Activated CD4-positive, alpha-beta T cell treated with anti-CD3 and anti-CD28 coated beads for 4 hours (primary cell): Measurements from ENCODE around the gene RYR3.

Experiments
- DNase-seq, 2 donors: peaks; one replicate each; pipeline ENCODE4 v3.0.0-alpha.2; 2020

The RYR3 gene

DNA sequence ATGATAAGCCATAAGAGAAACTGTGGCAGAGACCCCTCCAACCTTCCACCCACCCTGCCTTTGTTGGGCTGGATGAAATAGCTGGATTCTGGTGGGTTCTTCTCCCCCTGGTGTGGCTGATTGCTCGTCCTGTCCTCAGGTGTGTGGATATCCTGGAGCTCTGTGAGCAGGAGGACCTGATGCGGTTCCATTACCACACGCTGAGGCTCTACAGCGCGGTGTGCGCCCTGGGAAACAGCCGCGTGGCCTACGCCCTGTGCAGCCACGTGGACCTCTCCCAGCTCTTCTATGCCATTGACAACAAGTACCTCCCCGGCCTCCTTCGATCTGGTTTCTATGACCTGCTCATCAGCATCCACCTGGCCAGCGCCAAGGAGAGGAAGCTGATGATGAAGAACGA is 351.2 kb downstream of the RYR3 start:
- DNase-seq: no peak

DNA sequence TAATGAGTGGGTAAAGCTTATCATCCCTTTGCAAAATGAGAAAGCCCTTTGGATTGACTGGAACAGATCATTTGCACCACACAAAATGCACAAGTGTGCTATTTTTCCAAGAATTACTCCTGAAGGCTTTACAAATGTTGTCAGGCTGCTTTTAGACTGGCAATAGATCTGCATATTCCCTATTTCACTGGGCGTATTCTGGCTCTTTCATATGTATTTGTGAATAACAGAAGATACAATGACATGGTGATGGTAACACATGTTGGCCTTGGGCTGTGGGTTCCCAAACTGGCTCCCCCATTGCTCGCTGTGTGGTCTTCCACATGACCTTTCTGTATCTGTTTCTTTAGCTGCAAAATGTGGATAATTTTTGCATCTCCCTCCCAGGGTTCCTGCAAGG is 354.2 kb downstream of the RYR3 start:
- no peak for DNase-seq

DNA sequence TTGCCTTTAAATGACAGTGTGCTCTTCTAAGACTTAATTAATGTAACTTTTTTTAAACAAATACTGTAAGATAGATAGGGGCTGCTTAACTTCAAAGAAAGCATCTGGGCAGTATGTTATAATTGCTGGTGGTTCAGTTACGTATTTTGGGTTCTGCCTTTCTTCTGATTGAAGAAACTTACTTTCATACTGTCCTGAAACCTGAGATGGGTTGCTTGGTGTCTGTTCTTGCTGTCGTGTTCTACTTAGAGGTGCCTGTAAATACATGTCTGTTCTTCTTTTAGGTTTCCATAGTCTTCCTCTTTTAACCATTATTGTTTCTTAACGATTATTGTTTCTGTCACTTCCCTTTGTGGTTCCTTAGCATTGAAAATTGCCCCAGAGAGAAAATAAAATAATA is 359.8 kb downstream of the RYR3 start:
- DNase-seq: no peak

DNA sequence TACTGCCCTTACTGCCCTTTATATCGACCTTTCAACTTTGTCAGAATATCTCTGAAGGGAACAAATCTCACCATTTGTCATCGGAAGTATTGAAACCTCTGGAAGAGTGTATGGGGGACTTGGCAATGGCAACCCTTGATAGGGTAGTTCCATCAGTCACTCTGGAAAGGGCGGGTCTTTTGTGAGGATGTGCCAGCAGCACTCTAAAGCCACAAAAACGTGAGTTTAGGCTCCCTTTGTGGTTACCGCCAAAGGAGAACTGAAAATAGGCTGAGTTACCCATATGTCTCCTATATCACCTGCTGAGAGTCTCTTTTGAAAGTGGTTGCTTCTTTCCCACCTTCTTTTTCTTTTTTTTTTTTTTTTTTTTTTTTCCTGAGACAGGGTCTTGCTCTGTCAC is 360.7 kb downstream of the RYR3 start:
- no peak for DNase-seq

DNA sequence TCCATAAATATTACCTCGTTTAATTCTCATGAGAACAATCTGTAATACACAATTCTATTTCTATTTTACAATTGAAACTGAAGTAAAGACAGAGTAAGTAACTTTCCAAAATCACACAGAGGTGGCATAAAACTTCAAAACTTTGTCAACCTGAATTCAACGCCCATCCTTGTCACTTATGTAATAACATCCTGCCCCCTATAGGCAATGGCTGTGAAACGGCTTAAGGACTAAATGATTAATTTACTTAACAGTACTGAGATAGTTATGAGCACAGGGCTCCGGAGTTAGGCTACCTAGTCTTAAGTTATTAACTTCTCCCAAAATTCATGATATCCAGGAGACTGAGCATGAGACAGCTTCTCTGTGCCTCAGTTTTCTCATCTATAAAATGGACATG is 364.5 kb downstream of the RYR3 start:
- no peak for DNase-seq

DNA sequence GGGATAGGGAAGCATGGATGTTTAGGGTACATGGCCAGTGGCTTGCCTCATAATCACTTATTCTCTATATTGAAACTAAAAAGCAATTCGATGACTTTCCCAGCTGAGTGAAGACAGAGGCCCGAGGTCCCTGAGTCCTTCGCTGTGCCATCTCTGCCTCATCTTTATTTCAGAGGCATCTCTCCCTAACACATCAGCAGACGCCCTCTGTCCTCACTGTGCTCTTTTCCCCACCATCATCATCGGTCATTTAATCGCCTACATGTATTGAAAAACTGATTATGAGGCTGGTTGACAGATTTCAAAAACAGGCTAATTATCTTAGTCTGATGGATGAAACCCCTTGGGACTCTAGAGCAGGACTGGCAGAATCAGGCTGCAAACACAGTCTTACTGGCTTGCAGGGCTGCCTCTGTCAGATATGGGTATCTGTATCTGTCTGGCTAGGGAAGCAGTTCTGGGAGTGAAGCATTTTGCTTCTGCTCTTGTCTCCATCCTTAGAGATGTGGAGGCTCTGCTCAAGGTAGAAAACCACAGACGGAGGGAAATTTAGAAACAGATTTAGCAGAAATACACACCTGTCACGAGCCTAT is 366.6 kb downstream of the RYR3 start:
- DNase-seq: no peak

DNA sequence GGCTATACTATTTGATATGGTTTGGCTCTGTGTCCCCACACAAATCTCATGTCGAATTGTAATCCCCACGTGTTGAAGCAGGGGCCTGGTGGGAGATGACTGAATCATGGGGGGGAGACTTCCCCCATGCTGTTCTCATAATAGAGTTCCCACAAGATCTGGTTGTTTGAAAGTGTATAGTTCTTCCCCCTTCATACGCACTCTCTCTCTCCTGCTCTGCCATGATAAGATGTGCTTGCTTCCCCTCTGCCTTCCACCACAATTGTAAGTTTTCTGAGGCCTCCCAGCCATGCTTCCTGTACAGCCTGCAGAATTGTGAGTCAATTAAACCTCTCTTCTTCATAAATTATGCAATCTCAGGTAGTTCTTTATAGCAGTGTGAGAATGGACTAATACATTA is 367.4 kb downstream of the RYR3 start:
- no peak for DNase-seq

DNA sequence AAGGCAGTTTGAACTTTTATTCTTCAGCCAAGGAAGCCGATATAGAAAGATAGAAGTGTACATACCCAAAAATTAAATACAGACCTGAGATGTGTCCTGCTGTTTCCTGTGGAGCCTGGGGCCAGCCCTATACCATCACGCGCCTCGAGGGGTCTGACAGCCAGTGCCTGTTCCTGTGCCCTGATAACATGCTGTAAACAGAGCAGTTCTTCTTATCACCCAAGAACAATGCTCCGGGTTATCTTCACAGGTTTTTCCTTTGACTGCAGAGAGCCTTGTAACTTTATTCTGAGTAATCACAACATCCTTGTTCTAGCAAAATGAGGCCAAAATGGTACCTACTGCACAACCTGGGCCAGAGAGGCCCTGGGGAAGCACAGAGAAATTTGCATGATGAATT is 367.8 kb downstream of the RYR3 start:
- no peak for DNase-seq

DNA sequence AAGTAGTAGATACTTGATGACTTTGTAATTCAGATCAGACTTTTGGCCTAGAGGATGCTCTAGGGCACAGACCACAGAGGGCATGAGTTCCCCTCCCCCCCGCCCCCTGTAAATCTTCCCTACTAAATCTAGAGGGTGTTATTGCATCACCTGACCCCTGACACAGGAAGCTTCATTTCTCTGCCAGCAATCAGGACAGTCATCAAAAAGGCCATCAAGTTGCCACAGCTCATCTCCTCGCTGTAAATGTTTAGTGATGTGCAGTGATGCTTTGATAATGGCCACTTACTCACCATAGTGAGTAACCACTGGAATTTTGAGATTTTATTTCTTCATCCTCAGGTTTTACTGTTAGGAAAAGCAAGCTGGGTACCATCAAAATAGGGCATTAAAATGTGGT is 368.3 kb downstream of the RYR3 start:
- DNase-seq: no peak

DNA sequence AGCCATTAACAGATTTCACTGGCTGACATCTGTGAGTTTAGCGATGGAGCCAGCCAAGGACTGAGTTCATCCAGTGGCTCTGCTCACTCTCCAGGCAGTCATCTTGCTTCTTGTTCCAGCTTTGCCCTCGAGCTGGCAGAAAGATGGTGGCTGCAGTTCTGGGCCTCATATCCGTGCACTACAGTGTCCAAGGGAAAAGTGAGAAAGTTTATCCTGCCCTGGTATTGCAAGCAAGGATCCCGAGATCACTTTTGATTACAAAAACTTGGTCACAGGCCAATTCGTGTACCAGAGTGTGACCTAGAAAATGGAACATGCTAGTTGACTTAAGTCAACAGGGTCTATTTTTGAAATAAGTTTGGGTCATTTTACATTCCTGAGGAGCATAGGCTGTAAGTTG is 369.6 kb downstream of the RYR3 start:
- no peak for DNase-seq

DNA sequence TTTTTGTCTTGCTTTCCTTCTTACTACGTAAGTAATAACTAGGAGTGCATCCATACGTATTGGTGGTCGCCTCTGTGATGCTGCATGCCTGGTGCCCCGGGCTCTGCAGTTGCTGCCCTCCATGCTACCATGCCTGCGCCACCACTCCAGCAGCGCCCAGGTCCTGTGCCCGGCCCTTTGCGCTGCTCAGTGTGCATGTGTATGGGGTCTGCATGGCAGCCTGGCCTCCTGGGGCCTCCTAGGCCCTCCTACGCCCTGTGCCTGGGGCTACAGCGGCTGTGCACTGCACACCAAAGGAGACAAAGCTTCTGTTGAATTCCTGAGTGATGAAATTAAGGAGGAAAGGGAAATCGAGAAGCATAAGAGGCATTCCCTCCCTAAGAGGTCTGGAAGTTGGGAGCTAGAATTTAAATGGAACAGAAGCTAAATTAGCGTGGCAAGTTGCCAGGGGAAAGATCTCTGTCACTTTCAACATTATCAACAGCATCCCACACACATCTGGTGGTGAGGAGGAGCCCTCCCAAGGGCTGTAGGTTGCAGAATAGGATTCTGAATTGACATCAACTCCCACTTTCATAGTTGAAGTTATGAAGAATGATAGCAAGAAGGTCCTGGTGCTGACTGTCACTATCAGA is 382.5 kb downstream of the RYR3 start:
- no peak for DNase-seq

DNA sequence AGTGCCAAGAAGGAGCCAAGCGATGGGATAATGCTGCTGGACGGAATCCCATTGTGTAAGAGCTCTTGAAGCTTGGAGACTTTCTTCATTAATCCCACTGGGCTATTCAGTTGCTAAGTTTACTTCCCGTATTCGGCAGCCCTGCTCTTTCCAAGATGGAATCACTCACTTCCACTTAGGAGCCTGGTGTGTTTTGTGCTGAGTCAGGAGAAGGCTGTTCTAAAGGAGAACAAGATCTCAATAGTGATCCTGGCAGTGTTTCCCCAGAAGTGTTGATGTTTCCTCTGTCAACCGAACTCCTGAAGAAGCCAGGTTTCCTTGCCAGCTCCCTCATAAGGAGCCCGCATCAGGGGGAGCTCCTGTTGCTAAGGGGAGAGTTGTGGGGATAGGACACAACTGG is 387.4 kb downstream of the RYR3 start:
- no peak for DNase-seq

DNA sequence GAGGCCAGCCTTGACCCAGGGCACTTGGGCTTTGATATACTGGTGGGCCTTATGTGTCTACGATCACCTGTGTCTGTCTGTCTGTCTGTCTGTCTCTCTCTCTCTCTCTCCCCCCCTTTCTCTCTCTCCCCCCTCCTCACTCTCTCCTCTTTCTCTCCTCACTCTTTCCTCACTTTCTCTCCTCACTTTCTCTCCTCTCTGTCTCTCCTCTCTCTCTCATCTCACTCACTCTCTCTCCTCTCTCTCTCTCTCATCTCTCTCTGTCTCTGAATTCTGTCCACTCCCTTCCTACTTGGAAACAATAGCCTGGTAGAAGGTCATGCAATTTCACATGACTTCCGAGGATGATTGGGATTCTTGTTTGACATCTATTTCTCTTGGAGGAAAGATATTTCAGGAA is 388.4 kb downstream of the RYR3 start:
- no peak for DNase-seq

DNA sequence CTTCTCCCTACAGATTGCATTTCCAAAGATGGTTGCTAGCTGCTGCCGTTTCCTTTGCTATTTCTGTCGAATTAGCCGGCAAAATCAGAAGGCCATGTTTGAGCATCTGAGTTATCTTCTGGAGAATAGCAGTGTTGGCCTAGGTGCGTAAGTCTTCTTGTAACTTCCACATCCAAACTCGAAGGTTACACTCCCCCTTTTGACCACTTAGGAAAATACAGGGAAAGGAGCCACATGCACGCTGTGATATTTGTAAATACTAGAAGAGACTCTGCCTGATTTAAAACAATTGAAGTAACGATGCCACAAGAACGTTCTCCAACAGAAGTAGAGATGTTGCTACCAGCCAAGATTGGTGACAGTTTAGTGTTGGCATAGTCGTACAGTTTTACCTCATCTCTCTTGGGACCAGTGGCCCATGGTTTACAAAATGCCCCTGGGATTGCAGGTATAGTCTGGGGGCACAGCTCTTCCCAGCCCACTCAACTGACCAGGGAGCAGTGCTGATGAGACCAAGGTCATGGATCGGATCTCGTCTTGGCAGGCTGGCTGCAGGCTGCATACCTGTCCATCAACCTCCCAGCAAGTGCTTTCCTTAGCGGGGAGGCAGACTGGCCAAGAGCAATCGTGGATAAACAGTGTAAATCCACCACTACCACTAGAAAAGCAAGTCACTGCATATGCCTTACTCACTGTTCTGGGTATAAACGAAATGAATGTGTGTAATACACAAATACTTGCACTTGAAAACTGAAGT is 389.1 kb downstream of the RYR3 start:
- DNase-seq: no peak

DNA sequence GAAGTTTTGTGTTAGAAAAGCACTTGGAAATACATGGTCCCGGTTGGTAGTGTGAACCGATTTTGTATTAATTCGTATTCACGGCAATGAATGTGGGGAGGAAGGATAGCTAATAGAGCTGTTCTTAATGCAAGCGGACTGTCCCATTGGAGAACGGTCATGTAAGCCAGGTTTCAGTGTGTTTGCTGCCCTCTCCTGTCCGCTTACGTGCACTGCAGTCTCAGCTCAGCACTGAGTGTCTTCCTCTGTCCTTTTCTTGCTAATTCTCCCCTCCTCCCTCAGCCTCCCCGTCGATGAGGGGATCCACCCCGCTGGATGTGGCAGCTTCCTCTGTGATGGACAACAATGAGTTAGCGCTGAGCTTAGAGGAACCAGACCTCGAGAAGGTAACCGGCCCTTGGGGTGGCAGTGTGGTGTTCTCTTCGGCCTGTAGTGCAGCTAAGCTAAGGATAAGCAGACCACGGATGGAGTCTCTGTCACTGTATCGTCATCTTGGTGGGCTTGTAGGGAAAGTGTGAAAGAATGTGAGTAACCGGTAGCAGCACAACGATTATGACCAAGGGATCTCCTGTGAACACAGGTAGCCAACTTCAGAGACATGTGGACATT is 390.0 kb downstream of the RYR3 start:
- DNase-seq: peak; percentile 16 to 50

DNA sequence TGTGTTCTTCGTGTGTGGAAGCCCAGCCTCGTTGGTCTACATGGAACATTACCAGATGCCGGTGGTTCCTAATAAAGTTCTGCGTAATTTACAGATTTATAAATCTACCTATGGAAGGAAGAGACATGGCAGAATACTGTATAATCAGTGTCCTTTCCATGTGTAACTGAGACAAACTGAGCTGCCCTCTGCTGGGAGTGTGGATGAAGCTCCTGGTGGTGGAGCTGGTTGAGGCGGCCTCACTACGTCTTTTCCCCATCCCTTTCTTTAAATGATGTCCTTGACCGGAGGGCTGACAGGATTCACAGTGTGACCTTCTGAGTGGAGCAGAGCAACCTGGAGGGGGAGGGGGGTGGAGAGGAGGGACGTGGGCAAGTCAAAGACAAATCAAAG is 390.5 kb downstream of the RYR3 start:
- DNase-seq: no peak

DNA sequence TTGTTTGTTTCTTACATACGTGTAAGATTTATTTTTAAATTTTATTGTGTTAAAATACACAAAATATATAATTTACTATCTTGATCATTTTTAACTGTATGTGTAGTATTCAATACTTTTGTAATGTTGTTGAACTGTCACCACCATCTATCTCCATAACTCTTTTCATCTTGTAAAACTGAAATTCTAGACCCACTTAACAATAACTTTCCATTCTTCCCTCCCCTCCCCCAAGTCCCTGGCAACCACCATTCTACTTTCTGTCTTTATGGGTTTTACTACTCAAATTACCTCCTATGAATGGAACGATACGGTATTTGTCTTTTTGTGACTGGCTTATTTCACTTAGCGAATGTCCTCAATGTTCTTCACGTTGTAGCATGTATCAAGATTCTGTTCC is 395.4 kb downstream of the RYR3 start:
- no peak for DNase-seq

DNA sequence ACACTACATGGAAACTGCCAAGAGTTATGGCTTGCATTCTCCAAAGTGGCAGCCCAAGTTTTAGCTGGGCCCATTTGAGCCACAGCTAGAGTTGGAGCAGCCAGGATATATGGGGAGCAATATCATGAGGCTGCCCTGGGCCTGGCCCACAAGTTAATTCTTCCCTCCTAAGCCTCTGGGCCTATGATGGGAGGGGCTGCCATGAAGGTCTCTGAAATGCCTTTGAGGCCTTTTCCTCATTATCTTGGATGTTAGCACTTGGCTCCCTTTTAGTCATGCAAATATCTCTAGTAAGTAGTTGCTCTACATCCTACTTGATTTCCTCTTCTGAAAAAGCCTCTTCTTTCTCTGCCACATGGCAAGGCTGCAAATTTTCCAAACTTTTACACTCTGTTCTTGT is 400.0 kb downstream of the RYR3 start:
- no peak for DNase-seq

DNA sequence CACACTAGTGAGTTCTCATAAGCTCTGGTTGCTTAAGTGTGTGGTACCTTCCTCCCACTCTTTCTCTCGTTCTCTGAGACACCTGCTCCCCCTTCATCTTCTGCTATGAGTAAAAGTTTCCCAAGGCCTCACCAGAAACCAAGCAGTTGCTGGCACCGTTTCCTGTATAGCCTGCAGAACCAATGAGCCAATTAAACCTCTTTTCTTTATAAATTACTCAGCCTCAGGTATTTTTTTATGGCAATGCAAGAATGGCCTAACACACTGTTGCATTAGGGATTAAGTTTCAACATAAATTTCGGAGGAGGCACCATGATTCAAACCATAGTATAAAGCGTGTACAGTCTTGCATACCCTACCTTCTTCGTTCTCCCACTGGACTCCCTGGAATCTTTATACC is 405.3 kb downstream of the RYR3 start:
- no peak for DNase-seq

DNA sequence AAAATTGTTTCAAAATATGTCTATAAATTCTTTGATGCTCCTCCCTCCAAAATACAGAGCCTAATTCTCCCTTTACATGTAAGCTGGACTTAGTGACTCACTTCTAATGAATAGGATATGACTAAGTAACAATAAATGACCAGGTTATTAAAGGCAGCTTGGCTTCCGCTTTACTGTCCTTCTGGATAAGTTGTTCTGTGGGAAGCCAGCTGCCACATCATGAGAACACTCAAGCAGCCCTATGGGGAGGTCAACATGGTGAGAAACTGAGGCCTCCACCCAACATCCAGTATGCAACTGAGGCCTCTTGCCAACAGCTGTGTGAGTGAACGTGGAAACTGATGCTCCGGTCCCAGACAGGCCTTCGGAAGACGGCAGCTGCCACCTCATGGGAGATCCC is 410.2 kb downstream of the RYR3 start:
- DNase-seq: no peak

DNA sequence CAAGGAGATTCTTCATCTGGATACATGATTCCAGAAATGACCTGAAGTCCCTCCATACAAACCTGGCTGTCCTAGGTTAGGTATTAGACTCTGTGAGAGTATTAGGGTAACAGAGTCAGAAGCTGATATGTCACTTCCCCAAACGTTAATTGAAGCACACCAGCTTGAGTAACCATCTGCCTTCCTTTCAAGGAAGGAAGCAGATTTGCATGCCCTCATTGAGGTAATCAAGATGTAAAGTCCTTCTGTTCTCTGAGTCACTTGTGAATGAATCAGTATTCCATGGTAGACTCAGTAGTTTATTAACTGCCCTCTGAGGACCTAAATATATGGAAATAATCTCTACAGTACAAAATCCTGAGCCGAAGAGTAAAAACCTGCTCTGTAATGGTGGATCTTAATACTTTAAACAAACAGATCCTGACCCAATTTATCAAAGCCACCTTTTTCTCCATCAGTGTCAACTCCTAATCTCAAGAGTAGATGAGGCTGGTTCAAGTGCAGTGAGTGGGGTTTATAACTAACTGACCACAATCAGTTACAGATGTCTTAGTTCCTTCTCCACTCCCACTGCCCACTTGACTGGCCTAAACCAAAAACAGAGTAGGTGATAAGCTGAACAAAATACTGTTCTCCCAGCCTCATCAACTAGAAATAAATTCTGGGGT is 411.4 kb downstream of the RYR3 start:
- no peak for DNase-seq

DNA sequence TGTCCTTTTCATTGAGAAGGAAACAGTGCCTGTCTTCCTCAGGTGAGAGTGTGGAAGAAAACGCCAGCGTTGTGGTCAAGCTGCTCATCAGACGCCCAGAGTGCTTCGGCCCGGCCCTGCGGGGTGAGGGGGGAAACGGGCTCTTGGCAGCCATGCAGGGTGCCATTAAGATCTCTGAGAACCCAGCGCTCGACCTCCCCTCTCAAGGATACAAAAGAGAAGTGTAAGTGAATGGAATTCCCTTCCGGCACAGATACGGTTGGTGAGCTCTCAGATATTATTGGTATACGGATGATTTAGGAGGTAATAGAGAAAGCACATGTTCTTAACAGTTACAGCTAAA is 411.9 kb downstream of the RYR3 start:
- DNase-seq: no peak

DNA sequence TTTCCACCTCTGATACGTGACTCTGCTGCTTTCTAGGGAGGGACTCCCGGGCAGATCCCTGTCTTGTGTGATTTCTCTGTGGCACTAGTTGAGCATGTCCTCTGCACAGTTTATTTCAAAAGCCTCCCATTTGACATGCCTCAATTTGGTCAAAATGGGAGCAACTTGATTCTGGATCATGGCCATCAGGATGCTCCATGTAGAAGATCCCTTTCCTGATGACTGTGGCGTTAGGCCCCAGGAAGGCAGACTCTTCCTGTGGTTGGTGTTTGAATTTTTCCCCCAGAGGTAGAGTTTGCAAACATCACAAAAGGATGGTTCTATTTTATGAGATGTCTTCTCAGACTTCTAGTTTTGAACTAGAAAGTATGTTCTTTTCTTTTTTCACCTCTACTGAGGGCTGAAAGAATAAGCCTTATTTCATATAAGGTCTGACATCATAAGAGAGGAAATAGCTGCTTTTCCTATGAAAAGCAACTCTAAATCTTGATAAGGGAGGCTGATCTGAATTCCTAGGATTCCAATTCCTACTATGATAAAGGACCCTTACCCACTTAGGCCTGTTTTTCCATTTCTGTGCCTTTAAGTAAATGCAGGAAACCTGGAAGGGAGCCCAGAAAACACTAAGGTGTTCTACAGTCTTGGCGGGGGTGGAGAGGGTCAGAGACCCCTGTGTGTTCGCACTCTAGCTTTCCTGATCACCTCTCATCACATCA is 413.7 kb downstream of the RYR3 start:
- DNase-seq: no peak
